Measurements from ENCODE around the gene LARP4B.

Gene LARP4B

GRCh38 chr10:845526-845925 is 86.0 kb downstream of the LARP4B start:
- Histone ChIP-seq H4K8ac (ENCODE audit: low read length) (no peak overlapping the region), H3K14ac (ENCODE audit: low read length in 2 of 2) (no peak overlapping the region), H3K27me3 (ENCODE audit: control insufficient read depth in 1 of 2, insufficient read depth in 1 of 2, low read length in 2 of 2) (no peaks in the 10 kb centered on the region), H3K4me2 (ENCODE audit: low read length, poor library complexity, severe bottlenecking) (no peak overlapping the region), H3K9me3 (ENCODE audit: control insufficient read depth, low read length) (peaks cover 11% of the 10 kb centered on the region), H2BK5ac (ENCODE audit: low read depth, low read length, poor library complexity, severe bottlenecking) (no peak overlapping the region), H4K91ac (ENCODE audit: low read length) (no peak overlapping the region), H3K79me1 (replicated peaks; ENCODE audit: low read length, poor library complexity, severe bottlenecking) (peaks cover 27% of the 10 kb centered on the region), H3K18ac (ENCODE audit: low read depth in 1 of 2, low read length in 2 of 2) (no peak overlapping the region), H2BK120ac (ENCODE audit: low read depth, low read length) (no peak overlapping the region), H3K36me3 (ENCODE audit: control insufficient read depth in 1 of 2, insufficient read depth in 2 of 2, low read depth in 1 of 2, low read length in 2 of 2) (peaks cover 41 to 71% of the 10 kb centered on the region in 2 experiments), H3K4ac (ENCODE audit: low read depth in 1 of 2, low read length in 2 of 2) (no peak overlapping the region), H3K23ac (ENCODE audit: low read length in 2 of 2) (no peak overlapping the region), H2AFZ (ENCODE audit: low read depth, low read length) (no peak overlapping the region), H3K4me3 (ENCODE audit: insufficient read depth in 1 of 2, low read depth in 1 of 2, low read length in 2 of 2) (no peak overlapping the region), H3K9ac (ENCODE audit: low read length) (no peak overlapping the region), H3K27ac (ENCODE audit: low read length, poor library complexity, severe bottlenecking) (no peak overlapping the region), H2BK15ac (ENCODE audit: low read depth, poor library complexity, severe bottlenecking) (no peak overlapping the region), H3K4me1 (ENCODE audit: control insufficient read depth, insufficient read depth, low read depth, low read length) (peaks cover 14% of the 10 kb centered on the region), H2BK12ac (ENCODE audit: low read length in 2 of 2) (no peak overlapping the region), H2AK5ac (ENCODE audit: low read length, severe bottlenecking) (no peak overlapping the region)
- peak; percentile 15 for DNase-seq
- whole genome bisulfite sequencing: 71% methylated on average over 1 of the region's 3 CpGs

DNA sequence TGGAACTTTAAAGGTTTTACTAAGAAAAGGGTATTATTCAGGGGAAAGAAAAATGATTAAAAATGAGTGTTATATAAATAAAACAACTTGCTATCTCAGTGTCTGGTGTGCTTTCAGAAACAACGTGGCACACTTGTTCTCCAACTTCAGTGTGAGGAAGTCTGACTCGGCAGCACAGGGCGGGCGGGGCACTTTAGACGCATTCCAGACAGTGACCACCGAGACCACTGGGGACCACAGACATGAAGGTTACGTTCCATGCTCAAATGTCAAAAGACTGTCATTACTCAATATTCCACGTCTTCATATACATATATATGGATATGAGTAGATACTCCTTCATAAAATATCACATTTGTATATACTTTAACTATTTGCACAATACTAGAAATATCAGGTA is 87.0 kb downstream of the LARP4B start:
- Histone ChIP-seq H3K27me3 (ENCODE audit: control insufficient read depth in 1 of 2, insufficient read depth in 1 of 2, low read length in 2 of 2) (no peaks in the 10 kb centered on the region), H3K14ac (ENCODE audit: low read length in 2 of 2) (no peak overlapping the region), H3K9ac (ENCODE audit: low read length) (peak overlapping the region; percentile 20), H2AK5ac (ENCODE audit: low read length, severe bottlenecking) (no peak overlapping the region), H3K23ac (ENCODE audit: low read length in 2 of 2) (no peak overlapping the region), H2BK15ac (ENCODE audit: low read depth, poor library complexity, severe bottlenecking) (no peak overlapping the region), H2BK12ac (ENCODE audit: low read length in 2 of 2) (no peak overlapping the region), H3K4me3 (ENCODE audit: insufficient read depth in 1 of 2, low read depth in 1 of 2, low read length in 2 of 2) (no peak overlapping the region), H3K79me1 (replicated peaks; ENCODE audit: low read length, poor library complexity, severe bottlenecking) (peaks cover 33% of the 10 kb centered on the region), H4K8ac (ENCODE audit: low read length) (no peak overlapping the region), H3K36me3 (ENCODE audit: control insufficient read depth in 1 of 2, insufficient read depth in 2 of 2, low read depth in 1 of 2, low read length in 2 of 2) (peaks cover 47 to 75% of the 10 kb centered on the region in 2 experiments), H2AFZ (ENCODE audit: low read depth, low read length) (no peak overlapping the region), H3K27ac (ENCODE audit: low read length, poor library complexity, severe bottlenecking) (no peak overlapping the region), H3K4me2 (ENCODE audit: low read length, poor library complexity, severe bottlenecking) (no peak overlapping the region), H3K18ac (ENCODE audit: low read depth in 1 of 2, low read length in 2 of 2) (no peak overlapping the region), H2BK120ac (ENCODE audit: low read depth, low read length) (no peak overlapping the region), H3K4me1 (ENCODE audit: control insufficient read depth, insufficient read depth, low read depth, low read length) (peaks cover 14% of the 10 kb centered on the region), H2BK5ac (ENCODE audit: low read depth, low read length, poor library complexity, severe bottlenecking) (no peak overlapping the region), H3K9me3 (ENCODE audit: control insufficient read depth, low read length) (peaks cover 2% of the 10 kb centered on the region), H4K91ac (ENCODE audit: low read length) (no peak overlapping the region), H3K4ac (ENCODE audit: low read depth in 1 of 2, low read length in 2 of 2) (no peak overlapping the region)
- 60% methylated on average over 5 of the region's 8 CpGs for WGBS
- peak; percentile 24 for DNase-seq

DNA sequence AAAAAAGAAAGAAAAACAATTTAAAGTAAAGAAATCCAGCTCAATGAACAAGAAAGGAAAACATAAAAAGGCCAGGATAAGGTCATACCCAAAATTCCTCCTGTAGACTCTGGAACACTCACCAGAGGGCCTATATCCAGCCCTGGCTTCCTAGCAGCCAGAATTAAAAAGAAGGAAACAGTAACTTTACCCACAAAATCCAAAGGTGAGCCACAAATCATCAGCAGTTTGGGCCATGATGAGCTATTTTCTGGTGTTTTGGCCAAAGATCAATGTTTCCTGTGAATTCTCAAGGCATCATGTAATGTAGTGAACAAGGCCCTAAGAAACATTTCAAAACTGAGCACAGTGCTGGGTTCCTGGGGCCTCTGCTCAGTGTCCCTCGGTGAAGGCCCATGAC is 87.8 kb downstream of the LARP4B start:
- Histone ChIP-seq H3K4me3 (ENCODE audit: insufficient read depth in 1 of 2, low read depth in 1 of 2, low read length in 2 of 2) (no peak overlapping the region), H3K79me1 (replicated peaks; ENCODE audit: low read length, poor library complexity, severe bottlenecking) (peaks cover 34% of the 10 kb centered on the region), H3K14ac (ENCODE audit: low read length in 2 of 2) (no peak overlapping the region), H3K4me1 (ENCODE audit: control insufficient read depth, insufficient read depth, low read depth, low read length) (peaks cover 14% of the 10 kb centered on the region), H3K36me3 (ENCODE audit: control insufficient read depth in 1 of 2, insufficient read depth in 2 of 2, low read depth in 1 of 2, low read length in 2 of 2) (peaks cover 48 to 75% of the 10 kb centered on the region in 2 experiments), H4K8ac (ENCODE audit: low read length) (no peak overlapping the region), H2BK12ac (ENCODE audit: low read length in 2 of 2) (peak overlapping the region in 1 of 2 experiments; percentile 51), H3K27me3 (ENCODE audit: control insufficient read depth in 1 of 2, insufficient read depth in 1 of 2, low read length in 2 of 2) (no peaks in the 10 kb centered on the region), H3K27ac (ENCODE audit: low read length, poor library complexity, severe bottlenecking) (peak overlapping the region; percentile 13), H3K9ac (ENCODE audit: low read length) (no peak overlapping the region), H2BK120ac (ENCODE audit: low read depth, low read length) (no peak overlapping the region), H2AK5ac (ENCODE audit: low read length, severe bottlenecking) (no peak overlapping the region), H3K9me3 (ENCODE audit: control insufficient read depth, low read length) (no peaks in the 10 kb centered on the region), H3K23ac (ENCODE audit: low read length in 2 of 2) (no peak overlapping the region), H2AFZ (ENCODE audit: low read depth, low read length) (no peak overlapping the region), H2BK5ac (ENCODE audit: low read depth, low read length, poor library complexity, severe bottlenecking) (no peak overlapping the region), H4K91ac (ENCODE audit: low read length) (no peak overlapping the region), H2BK15ac (ENCODE audit: low read depth, poor library complexity, severe bottlenecking) (no peak overlapping the region), H3K4ac (ENCODE audit: low read depth in 1 of 2, low read length in 2 of 2) (no peak overlapping the region), H3K4me2 (ENCODE audit: low read length, poor library complexity, severe bottlenecking) (no peak overlapping the region), H3K18ac (ENCODE audit: low read depth in 1 of 2, low read length in 2 of 2) (peak overlapping the region in 1 of 2 experiments; percentile 82)
- DNase-seq: no peak
- 94% methylated on average over 1 of the region's 1 CpG for WGBS

DNA sequence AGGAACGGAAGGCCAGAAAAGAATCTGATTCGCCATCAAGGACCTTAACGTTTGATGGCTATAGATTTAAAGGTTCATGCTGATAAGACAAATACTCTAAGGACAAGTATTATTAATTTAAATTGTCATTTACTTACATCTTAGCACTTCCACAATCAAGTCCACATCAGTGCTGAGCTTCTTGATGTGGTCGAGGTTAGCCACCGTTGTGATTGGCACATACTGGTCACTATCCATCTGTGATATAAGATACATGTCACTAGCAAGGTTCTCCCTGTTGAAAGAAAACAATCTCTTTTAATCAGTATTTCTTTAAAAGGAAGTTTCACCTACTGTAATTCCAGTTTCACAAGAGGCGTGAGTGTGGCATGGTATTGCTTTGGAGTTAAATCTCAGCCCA is 88.7 kb downstream of the LARP4B start:
- H3K4me3 ChIP-seq (ENCODE audit: insufficient read depth in 1 of 2, low read depth in 1 of 2, low read length in 2 of 2): no peak overlapping the region
- 100% methylated on average over 4 of the region's 6 CpGs for WGBS

More for the DNA sequence above, 88.7 kb downstream of the LARP4B start:
- no peak overlapping the region for H2AFZ ChIP-seq (ENCODE audit: low read depth, low read length)
- no peak overlapping the region for H4K91ac ChIP-seq (ENCODE audit: low read length)
- H3K23ac ChIP-seq (ENCODE audit: low read length in 2 of 2): no peak overlapping the region
- no peak overlapping the region for H3K27ac ChIP-seq (ENCODE audit: low read length, poor library complexity, severe bottlenecking)
- no peaks in the 10 kb centered on the region for H3K9me3 ChIP-seq (ENCODE audit: control insufficient read depth, low read length)
- DNase-seq: no peak
- no peak overlapping the region for H3K4ac ChIP-seq (ENCODE audit: low read depth in 1 of 2, low read length in 2 of 2)
- no peak overlapping the region for H4K8ac ChIP-seq (ENCODE audit: low read length)
- H3K14ac ChIP-seq (ENCODE audit: low read length in 2 of 2): no peak overlapping the region
- no peak overlapping the region for H2BK120ac ChIP-seq (ENCODE audit: low read depth, low read length)
- H2BK5ac ChIP-seq (ENCODE audit: low read depth, low read length, poor library complexity, severe bottlenecking): no peak overlapping the region
- no peak overlapping the region for H3K9ac ChIP-seq (ENCODE audit: low read length)
- H3K18ac ChIP-seq (ENCODE audit: low read depth in 1 of 2, low read length in 2 of 2): no peak overlapping the region
- peaks cover 12% of the 10 kb centered on the region for H3K4me1 ChIP-seq (ENCODE audit: control insufficient read depth, insufficient read depth, low read depth, low read length)
- H3K79me1 ChIP-seq (replicated peaks; ENCODE audit: low read length, poor library complexity, severe bottlenecking): peaks cover 31% of the 10 kb centered on the region
- no peaks in the 10 kb centered on the region for H3K27me3 ChIP-seq (ENCODE audit: control insufficient read depth in 1 of 2, insufficient read depth in 1 of 2, low read length in 2 of 2)
- peaks cover 46 to 77% of the 10 kb centered on the region in 2 experiments for H3K36me3 ChIP-seq (ENCODE audit: control insufficient read depth in 1 of 2, insufficient read depth in 2 of 2, low read depth in 1 of 2, low read length in 2 of 2)
- H2AK5ac ChIP-seq (ENCODE audit: low read length, severe bottlenecking): no peak overlapping the region
- no peak overlapping the region for H3K4me2 ChIP-seq (ENCODE audit: low read length, poor library complexity, severe bottlenecking)
- H2BK15ac ChIP-seq (ENCODE audit: low read depth, poor library complexity, severe bottlenecking): no peak overlapping the region
- H2BK12ac ChIP-seq (ENCODE audit: low read length in 2 of 2): no peak overlapping the region

Measured in mesenchymal stem cell (in vitro differentiated cells and primary cell).